Measurements from ENCODE around the gene RPS6KA5.

The RPS6KA5 gene

DNA sequence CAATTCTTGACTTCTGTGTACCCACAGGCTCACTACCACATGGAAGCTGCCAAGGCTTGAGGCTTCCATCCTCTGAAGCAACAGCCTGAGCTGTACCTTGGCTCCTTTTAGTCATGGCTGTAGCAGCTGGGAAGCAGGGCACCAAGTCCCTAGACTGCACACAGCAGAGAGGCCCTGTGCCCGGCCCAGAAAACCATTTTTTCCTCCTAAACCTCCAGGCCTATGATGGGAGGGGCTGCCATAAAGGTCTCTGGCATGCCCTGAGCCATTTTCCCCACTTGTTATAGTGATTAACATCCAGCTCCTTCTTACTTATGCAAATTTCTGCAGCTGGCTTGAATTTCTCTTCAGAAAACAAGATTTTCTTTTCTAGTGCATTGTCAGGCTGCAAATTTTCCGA, 121.8 kb downstream of the RPS6KA5 start:
- peaks cover 7% of the 10 kb centered on the region for H3K9me3 ChIP-seq (ENCODE audit: insufficient read depth, low read depth, low read length)
- no peak overlapping the region for H3K18ac ChIP-seq (ENCODE audit: low read length)
- no peak overlapping the region for H2AFZ ChIP-seq (ENCODE audit: insufficient read depth, low read length, poor library complexity)
- H3K27ac ChIP-seq (ENCODE audit: low read depth, low read length) = no peak overlapping the region
- H3K23ac ChIP-seq (ENCODE audit: low read length) = no peak overlapping the region
- H4K8ac ChIP-seq (ENCODE audit: low read depth, low read length) = no peak overlapping the region
- no CpG with 5 or more reads among the region's 2 CpGs for WGBS (ENCODE audit: extremely low coverage, insufficient coverage, insufficient read length)
- H3K9ac ChIP-seq (ENCODE audit: low read length) = no peak overlapping the region
- no peak for DNase-seq
- no peak overlapping the region for H3K4me2 ChIP-seq (ENCODE audit: low read length)
- no peak overlapping the region for H3K4me3 ChIP-seq (ENCODE audit: low read depth, low read length)
- H3K4me1 ChIP-seq (ENCODE audit: control insufficient read depth in 1 of 2, insufficient read depth in 2 of 2, low read length in 2 of 2) = no peaks in the 10 kb centered on the region
- no peak overlapping the region for H4K91ac ChIP-seq (ENCODE audit: low read depth, low read length)
- H2AK5ac ChIP-seq (ENCODE audit: low read length) = no peak overlapping the region
- no peaks in the 10 kb centered on the region for H3K79me2 ChIP-seq (ENCODE audit: control insufficient read depth, insufficient read depth, low read length, poor library complexity)
- H2BK12ac ChIP-seq (ENCODE audit: low read length) = no peak overlapping the region
- H3K14ac ChIP-seq (ENCODE audit: low read length) = no peak overlapping the region
- H3K27me3 ChIP-seq (ENCODE audit: insufficient read depth, low read length) = no peaks in the 10 kb centered on the region
- no peak overlapping the region for H3K4ac ChIP-seq (ENCODE audit: low read depth, low read length)
- H3K36me3 ChIP-seq (ENCODE audit: control insufficient read depth in 1 of 2, insufficient read depth in 2 of 2, low read length in 2 of 2) = peaks cover 0 to 3% of the 10 kb centered on the region in 2 experiments
- no peak overlapping the region for H4K12ac ChIP-seq (ENCODE audit: low read depth, low read length)
- no peak overlapping the region for H2BK5ac ChIP-seq (ENCODE audit: low read depth, low read length, poor library complexity)
- H3K79me1 ChIP-seq (ENCODE audit: low read length) = no peaks in the 10 kb centered on the region
- no peak overlapping the region for H2BK120ac ChIP-seq (ENCODE audit: insufficient read depth, low read length, poor library complexity)

- no peaks in the 10 kb centered on the region for H3K79me1 ChIP-seq (ENCODE audit: low read length)
- no CpG with 5 or more reads among the region's 3 CpGs for WGBS (ENCODE audit: extremely low coverage, insufficient coverage, insufficient read length)
- no peaks in the 10 kb centered on the region for H3K79me2 ChIP-seq (ENCODE audit: control insufficient read depth, insufficient read depth, low read length, poor library complexity)
- H4K12ac ChIP-seq (ENCODE audit: low read depth, low read length) = no peak overlapping the region
- no peak overlapping the region for H2BK120ac ChIP-seq (ENCODE audit: insufficient read depth, low read length, poor library complexity)
- no peaks in the 10 kb centered on the region for H3K4me1 ChIP-seq (ENCODE audit: control insufficient read depth in 1 of 2, insufficient read depth in 2 of 2, low read length in 2 of 2)
- peaks cover 0 to 3% of the 10 kb centered on the region in 2 experiments for H3K36me3 ChIP-seq (ENCODE audit: control insufficient read depth in 1 of 2, insufficient read depth in 2 of 2, low read length in 2 of 2)
- H3K14ac ChIP-seq (ENCODE audit: low read length) = no peak overlapping the region
- H3K27ac ChIP-seq (ENCODE audit: low read depth, low read length) = no peak overlapping the region
- H2AK5ac ChIP-seq (ENCODE audit: low read length) = no peak overlapping the region
- H3K23ac ChIP-seq (ENCODE audit: low read length) = no peak overlapping the region
- H2AFZ ChIP-seq (ENCODE audit: insufficient read depth, low read length, poor library complexity) = no peak overlapping the region
- H3K4me2 ChIP-seq (ENCODE audit: low read length) = no peak overlapping the region
- no peak for DNase-seq
- no peaks in the 10 kb centered on the region for H3K27me3 ChIP-seq (ENCODE audit: insufficient read depth, low read length)
- peaks cover 7% of the 10 kb centered on the region for H3K9me3 ChIP-seq (ENCODE audit: insufficient read depth, low read depth, low read length)
- no peak overlapping the region for H4K8ac ChIP-seq (ENCODE audit: low read depth, low read length)
- H3K4ac ChIP-seq (ENCODE audit: low read depth, low read length) = no peak overlapping the region
- no peak overlapping the region for H3K9ac ChIP-seq (ENCODE audit: low read length)
- H2BK5ac ChIP-seq (ENCODE audit: low read depth, low read length, poor library complexity) = no peak overlapping the region
- no peak overlapping the region for H3K4me3 ChIP-seq (ENCODE audit: low read depth, low read length)
- H2BK12ac ChIP-seq (ENCODE audit: low read length) = no peak overlapping the region
- no peak overlapping the region for H4K91ac ChIP-seq (ENCODE audit: low read depth, low read length)
- no peak overlapping the region for H3K18ac ChIP-seq (ENCODE audit: low read length)
Observed at GRCh38 chr14:90936757-90937440, 123.5 kb downstream of the RPS6KA5 start.

GRCh38 chr14:90924621-90925340, 135.7 kb downstream of the RPS6KA5 start:
- H3K4me1 ChIP-seq (ENCODE audit: control insufficient read depth in 1 of 2, insufficient read depth in 2 of 2, low read length in 2 of 2) = no peaks in the 10 kb centered on the region
- no peak overlapping the region for H3K27ac ChIP-seq (ENCODE audit: low read depth, low read length)
- no peaks in the 10 kb centered on the region for H3K36me3 ChIP-seq (ENCODE audit: control insufficient read depth in 1 of 2, insufficient read depth in 2 of 2, low read length in 2 of 2)
- peak in 1 of 2 donors; percentile 2 for DNase-seq
- no CpG with 5 or more reads among the region's 4 CpGs for WGBS (ENCODE audit: extremely low coverage, insufficient coverage, insufficient read length)
- H2BK5ac ChIP-seq (ENCODE audit: low read depth, low read length, poor library complexity) = no peak overlapping the region
- H3K4me2 ChIP-seq (ENCODE audit: low read length) = no peak overlapping the region
- no peak overlapping the region for H3K9ac ChIP-seq (ENCODE audit: low read length)
- no peak overlapping the region for H3K23ac ChIP-seq (ENCODE audit: low read length)
- no peak overlapping the region for H4K91ac ChIP-seq (ENCODE audit: low read depth, low read length)
- H3K79me2 ChIP-seq (ENCODE audit: control insufficient read depth, insufficient read depth, low read length, poor library complexity) = no peaks in the 10 kb centered on the region
- H3K9me3 ChIP-seq (ENCODE audit: insufficient read depth, low read depth, low read length) = no peaks in the 10 kb centered on the region
- H3K27me3 ChIP-seq (ENCODE audit: insufficient read depth, low read length) = no peaks in the 10 kb centered on the region
- H2BK120ac ChIP-seq (ENCODE audit: insufficient read depth, low read length, poor library complexity) = no peak overlapping the region
- no peak overlapping the region for H3K4me3 ChIP-seq (ENCODE audit: low read depth, low read length)
- no peak overlapping the region for H4K12ac ChIP-seq (ENCODE audit: low read depth, low read length)
- no peak overlapping the region for H3K18ac ChIP-seq (ENCODE audit: low read length)
- H3K79me1 ChIP-seq (ENCODE audit: low read length) = no peaks in the 10 kb centered on the region
- H3K4ac ChIP-seq (ENCODE audit: low read depth, low read length) = no peak overlapping the region
- H2AK5ac ChIP-seq (ENCODE audit: low read length) = no peak overlapping the region
- H2AFZ ChIP-seq (ENCODE audit: insufficient read depth, low read length, poor library complexity) = no peak overlapping the region
- no peak overlapping the region for H4K8ac ChIP-seq (ENCODE audit: low read depth, low read length)
- no peak overlapping the region for H2BK12ac ChIP-seq (ENCODE audit: low read length)
- H3K14ac ChIP-seq (ENCODE audit: low read length) = no peak overlapping the region

GRCh38 chr14:90922141-90922540, 138.3 kb downstream of the RPS6KA5 start:
- Histone ChIP-seq H3K9ac (ENCODE audit: low read length) (no peak overlapping the region), H3K14ac (ENCODE audit: low read length) (no peak overlapping the region), H3K79me2 (ENCODE audit: control insufficient read depth, insufficient read depth, low read length, poor library complexity) (no peaks in the 10 kb centered on the region), H3K4ac (ENCODE audit: low read depth, low read length) (no peak overlapping the region), H3K36me3 (ENCODE audit: control insufficient read depth in 1 of 2, insufficient read depth in 2 of 2, low read length in 2 of 2) (no peaks in the 10 kb centered on the region), H2BK120ac (ENCODE audit: insufficient read depth, low read length, poor library complexity) (no peak overlapping the region), H2BK5ac (ENCODE audit: low read depth, low read length, poor library complexity) (no peak overlapping the region), H2AFZ (ENCODE audit: insufficient read depth, low read length, poor library complexity) (no peak overlapping the region), H3K18ac (ENCODE audit: low read length) (no peak overlapping the region), H3K79me1 (ENCODE audit: low read length) (no peaks in the 10 kb centered on the region), H2BK12ac (ENCODE audit: low read length) (no peak overlapping the region), H4K12ac (ENCODE audit: low read depth, low read length) (no peak overlapping the region), H3K9me3 (ENCODE audit: insufficient read depth, low read depth, low read length) (no peaks in the 10 kb centered on the region), H3K23ac (ENCODE audit: low read length) (no peak overlapping the region), H3K4me3 (ENCODE audit: low read depth, low read length) (no peak overlapping the region), H4K91ac (ENCODE audit: low read depth, low read length) (no peak overlapping the region), H4K8ac (ENCODE audit: low read depth, low read length) (no peak overlapping the region), H3K27ac (ENCODE audit: low read depth, low read length) (no peak overlapping the region), H2AK5ac (ENCODE audit: low read length) (no peak overlapping the region), H3K4me2 (ENCODE audit: low read length) (no peak overlapping the region), H3K27me3 (ENCODE audit: insufficient read depth, low read length) (no peaks in the 10 kb centered on the region), H3K4me1 (ENCODE audit: control insufficient read depth in 1 of 2, insufficient read depth in 2 of 2, low read length in 2 of 2) (no peaks in the 10 kb centered on the region)
- no CpG with 5 or more reads among the region's 4 CpGs for WGBS (ENCODE audit: extremely low coverage, insufficient coverage, insufficient read length)
- no peak for DNase-seq
